CD4-positive, CD25-positive, alpha-beta regulatory T cell (primary cell): Measurements from ENCODE around the gene PPP6C. TPM values are rescaled to one million over a fixed set of nuclear protein-coding genes. Genes with fewer than 3 reads are reported as not detected.
"Not testable (repeated sequence)": the region's sequence is repeated elsewhere in the genome, so short reads cannot be mapped to it uniquely, and the experiment has no call there.

Source experiments
- ATAC-seq, 2 donors: fragments of 150-1000 bp; cut with Tn5 transposase; one replicate each; pipeline ENCODE4 v1.10.0; 2021; ENCODE audit warnings: low read depth in 2 of 2, moderate number of reproducible peaks in 2 of 2, moderate library complexity in 1 of 2
- DNase-seq, 3 donors: peaks; one replicate each; pipeline versions ENCODE4 v3.0.0 to v3.0.0-alpha.2; 2012 to 2022; ENCODE audit warnings: mixed read lengths in 1 of 3
- H3K27ac ChIP-seq: one replicate; pipeline ENCODE4 v1.7.0; 2013; ENCODE audit warnings: mild to moderate bottlenecking, low read length; ENCODE audit not compliant: insufficient read depth, poor library complexity, severe bottlenecking
- H3K27me3 ChIP-seq: one replicate; pipeline ENCODE4 v1.7.0; 2013; ENCODE audit warnings: low read length; ENCODE audit not compliant: control insufficient read depth, insufficient read depth
- H3K36me3 ChIP-seq: one replicate; pipeline ENCODE4 v1.7.0; 2013; ENCODE audit warnings: mild to moderate bottlenecking, low read length, moderate library complexity; ENCODE audit not compliant: control insufficient read depth, insufficient read depth
- H3K4me1 ChIP-seq: 2 replicates; pipeline ENCODE4 v1.7.0; 2013; ENCODE audit warnings: mild to moderate bottlenecking, low read length; ENCODE audit not compliant: insufficient read depth, control insufficient read depth, poor library complexity, severe bottlenecking
- H3K4me3 ChIP-seq: one replicate; pipeline ENCODE4 v1.7.0; 2013; ENCODE audit warnings: low read depth, mild to moderate bottlenecking, low read length, moderate library complexity
- H3K9me3 ChIP-seq, 2 experiments: 1 replicate in 1 of 2; 2 replicates in 1 of 2; pipeline ENCODE4 v1.7.0; 2013; ENCODE audit warnings: low read length in 2 of 2, mild to moderate bottlenecking in 1 of 2, moderate library complexity in 1 of 2; ENCODE audit not compliant: control insufficient read depth in 2 of 2
- H3K27ac Mint-ChIP-seq, 3 donors: one replicate each; pipeline ENCODE4 v1.8.0; 2020 to 2022; ENCODE audit warnings: mild to moderate bottlenecking in 3 of 3, mixed read lengths in 3 of 3, moderate library complexity in 2 of 3
- H3K27me3 Mint-ChIP-seq: one replicate; pipeline ENCODE4 v1.8.0; 2022; ENCODE audit warnings: mild to moderate bottlenecking, mixed read lengths
- H3K36me3 Mint-ChIP-seq: one replicate; pipeline ENCODE4 v1.8.0; 2020; ENCODE audit warnings: mixed read lengths
- H3K4me1 Mint-ChIP-seq, 4 donors: one replicate each; pipeline ENCODE4 v1.8.0; 2020 to 2022; ENCODE audit warnings: mixed read lengths in 4 of 4, mild to moderate bottlenecking in 1 of 4
- H3K4me3 Mint-ChIP-seq, 4 donors: one replicate each; pipeline ENCODE4 v1.8.0; 2020 to 2022; ENCODE audit warnings: mild to moderate bottlenecking in 4 of 4, mixed read lengths in 4 of 4, moderate library complexity in 3 of 4
- H3K9me3 Mint-ChIP-seq, 7 donors: one replicate each; pipeline ENCODE4 v1.8.0; 2020 to 2022; ENCODE audit warnings: mixed read lengths in 7 of 7, mild to moderate bottlenecking in 3 of 7, moderate library complexity in 2 of 7
- polyA plus RNA-seq, 4 donors: library from polyadenylated mRNA; unstranded; fragments of 300-500 nt; fragmentation: Illumina TruSeq; gene quantifications; one replicate each; pipeline ENCODE4 v1.2.3, GENCODE V29; 2021
- total RNA-seq: library from RNA; stranded (reverse); gene quantifications from one replicate; pipeline ENCODE4 v1.2.3, GENCODE V29; 2022

PPP6C gene
- total and polyA plus RNA-seq, 5 donors from 2014 or later, result 44.6 to 81.6 (median 62.0) TPM

DNA sequence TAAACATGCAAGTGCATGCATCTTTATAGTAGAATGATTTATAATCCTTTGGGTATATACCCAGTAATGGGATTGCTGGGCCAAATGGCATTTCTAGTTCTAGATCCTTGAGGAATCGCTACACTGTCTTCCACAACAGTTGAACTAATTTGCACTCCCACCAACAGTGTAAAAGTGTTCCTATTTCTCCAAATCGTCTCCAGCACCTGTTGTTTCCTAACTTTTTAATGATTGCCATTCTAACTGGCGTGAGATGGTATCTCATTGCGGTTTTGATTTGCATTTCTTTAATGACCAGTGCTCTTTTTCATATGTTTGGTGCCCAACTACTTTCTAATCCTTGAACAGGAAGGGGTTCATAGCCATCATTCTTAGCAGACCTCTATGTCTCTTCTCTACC, 7.8 kb downstream of the PPP6C start:
- Mint-ChIP-seq H3K36me3 (peaks cover 28% of the 10 kb centered on the region), H3K4me1 (peaks cover 39 to 82% (median 63%) of the 10 kb centered on the region in 4 donors)

DNA sequence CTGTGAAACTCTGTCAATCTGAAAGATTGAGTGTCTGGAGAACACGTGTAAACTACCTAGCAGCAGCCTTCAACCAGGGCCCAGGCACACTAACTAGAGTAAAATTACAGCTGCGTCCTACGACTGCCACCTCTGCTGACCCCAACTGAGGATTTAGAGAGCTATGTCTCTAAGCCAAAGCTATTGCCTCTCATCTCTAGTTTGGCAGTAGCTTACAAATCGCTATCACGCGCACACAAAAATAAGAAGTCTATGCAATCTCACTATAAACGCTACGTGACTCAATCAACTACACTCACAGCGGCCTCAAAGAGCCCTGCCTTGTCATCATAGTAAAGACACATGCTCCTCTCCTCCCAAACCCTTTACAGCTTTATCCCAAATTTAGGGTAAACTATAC, 8.7 kb downstream of the PPP6C start:
- Histone ChIP-seq H3K9me3 (no peaks in the 10 kb centered on the region), H3K27me3 (no peaks in the 10 kb centered on the region), H3K36me3 (peaks cover 5% of the 10 kb centered on the region), H3K27ac (no peak overlapping the region), H3K4me1 (peaks cover 4% of the 10 kb centered on the region), H3K4me3 (no peak overlapping the region)
- peaks cover 28% of the 10 kb centered on the region for H3K36me3 Mint-ChIP-seq
- no peak for ATAC-seq
- H3K4me1 Mint-ChIP-seq, result peaks cover 40 to 88% (median 66%) of the 10 kb centered on the region in 4 donors
- no peak for DNase-seq
- H3K27ac Mint-ChIP-seq, result peak overlapping the region in 1 of 3 donors; percentile 31
- peak overlapping the region in 1 of 4 donors; percentile 43 for H3K4me3 Mint-ChIP-seq
- H3K9me3 Mint-ChIP-seq, result peaks cover 0 to 4% (median 0%) of the 10 kb centered on the region in 7 donors
- no peaks in the 10 kb centered on the region for H3K27me3 Mint-ChIP-seq

More for the DNA sequence above, 7.8 kb downstream of the PPP6C start:
- H3K27ac ChIP-seq, H3K9me3 Mint-ChIP-seq, H3K9me3 ChIP-seq, H3K27me3 ChIP-seq, H3K4me3 ChIP-seq, H3K36me3 ChIP-seq, ATAC-seq, DNase-seq, H3K4me1 ChIP-seq, H3K27me3 Mint-ChIP-seq: not testable (repeated sequence)
- Mint-ChIP-seq H3K4me3 (peak overlapping the region in 2 of 4 donors; percentile 32 to 43), H3K27ac (peak overlapping the region in 2 of 3 donors; percentile 10 to 16)

DNA sequence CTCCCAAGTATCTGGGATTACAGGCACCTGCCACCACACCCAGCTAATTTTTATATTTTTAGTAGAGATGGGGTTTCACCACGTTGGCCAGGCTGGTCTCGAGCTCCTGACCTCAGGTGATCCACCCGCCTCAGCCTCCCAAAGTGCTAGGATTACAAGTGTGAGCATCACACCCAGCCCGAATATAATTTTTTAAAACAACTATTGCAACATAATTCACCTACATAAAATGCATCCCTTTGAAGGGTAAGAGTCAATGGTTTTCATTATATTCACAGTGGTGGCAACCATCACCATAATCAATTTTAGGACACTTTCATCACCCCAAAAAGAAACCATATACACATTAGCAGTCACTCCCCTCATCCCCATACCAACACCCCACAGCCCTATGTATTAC, 9.8 kb downstream of the PPP6C start:
- Mint-ChIP-seq H3K36me3 (peaks cover 25% of the 10 kb centered on the region), H3K4me1 (peaks cover 43 to 83% (median 62%) of the 10 kb centered on the region in 4 donors), H3K4me3 (peak overlapping the region in 1 of 4 donors; percentile 1)
- H3K4me3 ChIP-seq, H3K36me3 ChIP-seq, DNase-seq, H3K27ac ChIP-seq, H3K27ac Mint-ChIP-seq, H3K9me3 Mint-ChIP-seq, H3K27me3 Mint-ChIP-seq, H3K27me3 ChIP-seq, H3K4me1 ChIP-seq, H3K9me3 ChIP-seq, ATAC-seq: not testable (repeated sequence)

DNA sequence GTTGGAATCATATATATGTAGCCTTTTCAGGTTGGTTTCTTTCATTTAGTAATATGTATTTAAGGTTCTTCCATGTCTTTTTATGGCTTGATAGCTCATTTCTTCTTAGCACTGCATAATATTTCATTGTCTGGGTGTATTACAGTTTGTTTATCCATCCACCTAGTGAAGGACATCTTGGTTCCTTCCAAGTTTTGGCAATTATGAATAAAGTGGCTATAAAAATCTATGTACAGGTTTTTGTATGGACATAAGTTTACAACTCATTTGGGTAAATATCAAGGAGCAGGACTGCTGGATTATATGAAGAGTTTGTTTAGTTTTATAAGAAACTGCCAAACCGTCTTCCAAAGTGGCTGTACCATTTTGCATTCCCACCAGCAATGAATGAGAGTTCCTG, 11.7 kb downstream of the PPP6C start:
- H3K4me1 Mint-ChIP-seq, result peaks cover 40 to 81% (median 59%) of the 10 kb centered on the region in 4 donors
- no peak for DNase-seq
- peaks cover 9% of the 10 kb centered on the region for H3K4me1 ChIP-seq

DNA sequence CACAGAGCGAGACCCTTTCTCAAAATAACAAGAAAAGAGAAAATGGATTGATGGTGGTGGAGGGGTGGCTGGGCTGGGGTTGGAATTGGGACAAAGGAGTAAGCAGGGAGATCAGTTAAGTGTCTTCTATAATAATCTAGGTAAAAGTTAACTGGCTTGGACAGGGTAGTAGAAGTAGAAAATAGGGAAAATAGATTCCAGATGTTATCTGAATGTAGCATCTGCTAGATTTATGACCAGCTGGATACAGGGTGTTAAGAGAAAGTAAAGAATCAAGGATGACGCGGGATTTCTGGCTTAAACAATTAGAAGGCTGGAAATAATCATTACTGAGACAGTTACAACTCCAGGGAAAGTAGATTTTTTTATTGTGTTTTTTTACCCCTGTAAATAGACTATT, 13.0 kb downstream of the PPP6C start:
- Mint-ChIP-seq H3K27ac (peak overlapping the region in 2 of 3 donors; percentile 50 to 64), H3K4me3 (peak overlapping the region in 1 of 4 donors; percentile 31), H3K9me3 (peaks cover 0 to 4% (median 0%) of the 10 kb centered on the region in 7 donors), H3K27me3 (no peaks in the 10 kb centered on the region), H3K36me3 (peaks cover 26% of the 10 kb centered on the region), H3K4me1 (peaks cover 28 to 82% (median 55%) of the 10 kb centered on the region in 4 donors)
- H3K4me1 ChIP-seq, result peaks cover 20% of the 10 kb centered on the region
- no peaks in the 10 kb centered on the region for H3K9me3 ChIP-seq
- ATAC-seq, result no peak
- no peak overlapping the region for H3K27ac ChIP-seq
- H3K27me3 ChIP-seq, result no peaks in the 10 kb centered on the region
- no peak overlapping the region for H3K4me3 ChIP-seq
- H3K36me3 ChIP-seq, result no peaks in the 10 kb centered on the region
- DNase-seq, result no peak

More for the DNA sequence above, 11.7 kb downstream of the PPP6C start:
- Mint-ChIP-seq H3K36me3 (peaks cover 21% of the 10 kb centered on the region), H3K27me3 (no peaks in the 10 kb centered on the region), H3K27ac (peak overlapping the region; percentile 8 to 37 (median 10)), H3K4me3 (peak overlapping the region in 1 of 4 donors; percentile 15), H3K9me3 (peaks cover 0 to 4% (median 0%) of the 10 kb centered on the region in 7 donors)
- Histone ChIP-seq H3K27ac (no peak overlapping the region), H3K4me3 (no peak overlapping the region), H3K9me3 (no peaks in the 10 kb centered on the region), H3K27me3 (no peaks in the 10 kb centered on the region), H3K36me3 (no peaks in the 10 kb centered on the region)
- ATAC-seq, result no peak

DNA sequence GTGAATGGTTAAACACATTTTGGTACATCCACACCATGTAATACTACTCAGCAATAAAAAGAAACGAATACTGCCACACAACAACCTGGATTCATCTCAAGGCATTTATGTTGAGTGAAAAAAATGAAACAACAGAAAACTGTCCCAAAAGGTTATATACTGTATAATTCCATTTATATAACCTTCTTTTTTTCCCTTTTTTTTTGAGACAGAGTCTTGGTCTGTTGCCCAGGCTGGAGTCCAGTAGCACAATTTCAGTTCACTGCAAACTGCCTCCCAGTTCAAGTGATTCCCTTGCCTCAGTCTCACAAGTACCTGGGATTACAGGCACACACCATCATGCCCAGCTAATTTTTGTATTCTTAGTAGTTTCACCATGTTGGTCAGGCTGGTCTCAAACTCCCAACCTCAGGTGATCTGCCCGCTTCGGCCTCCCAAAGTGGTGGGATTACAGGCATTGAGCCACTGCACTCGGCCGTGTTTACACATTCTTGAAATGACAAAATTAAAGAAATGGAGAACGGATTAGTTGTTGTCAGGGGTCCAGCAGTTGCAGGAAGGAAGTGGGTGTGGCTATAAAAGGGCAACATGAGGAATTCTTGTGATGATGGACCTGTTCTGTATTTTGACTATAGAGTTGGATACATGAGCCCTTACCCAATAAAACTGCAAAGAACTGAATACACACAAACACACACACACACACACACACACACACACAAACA, 17.4 kb downstream of the PPP6C start:
- Histone ChIP-seq H3K4me1 (peaks cover 20% of the 10 kb centered on the region), H3K9me3 (no peaks in the 10 kb centered on the region), H3K27me3 (no peaks in the 10 kb centered on the region), H3K36me3 (peaks cover 26% of the 10 kb centered on the region), H3K4me3 (no peak overlapping the region), H3K27ac (no peak overlapping the region)
- DNase-seq, result no peak
- peak overlapping the region in 2 of 3 donors; percentile 79 to 88 for H3K27ac Mint-ChIP-seq
- no peaks in the 10 kb centered on the region for H3K9me3 Mint-ChIP-seq
- peaks cover 11 to 60% (median 39%) of the 10 kb centered on the region in 4 donors for H3K4me1 Mint-ChIP-seq
- ATAC-seq, result no peak
- peaks cover 28% of the 10 kb centered on the region for H3K36me3 Mint-ChIP-seq
- no peaks in the 10 kb centered on the region for H3K27me3 Mint-ChIP-seq
- H3K4me3 Mint-ChIP-seq, result no peak overlapping the region

DNA sequence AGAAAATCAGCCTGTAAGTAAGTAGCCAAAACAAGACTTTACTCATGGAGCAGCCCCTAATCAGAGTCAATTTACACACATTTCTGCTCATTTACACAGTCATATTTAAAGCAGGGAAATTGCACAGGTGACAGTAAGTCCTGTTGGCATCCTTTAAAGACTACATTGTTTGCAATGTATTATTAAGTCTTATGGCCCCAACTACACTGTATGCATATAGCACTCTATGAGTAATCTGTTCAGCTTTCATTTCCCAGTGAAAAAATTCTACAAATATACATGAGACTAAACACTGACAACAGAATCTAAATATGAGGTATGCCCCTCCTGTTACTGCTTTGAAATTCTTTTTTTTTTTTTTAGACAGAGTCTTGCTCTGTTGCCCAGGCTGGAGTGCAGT, 19.7 kb downstream of the PPP6C start:
- no peak overlapping the region for H3K4me3 Mint-ChIP-seq
- ATAC-seq (no peak), DNase-seq (no peak)
- H3K27me3 ChIP-seq, result no peaks in the 10 kb centered on the region
- H3K36me3 ChIP-seq, result peaks cover 26% of the 10 kb centered on the region
- H3K27me3 Mint-ChIP-seq, result no peaks in the 10 kb centered on the region
- H3K4me3 ChIP-seq, result no peak overlapping the region
- peaks cover 31% of the 10 kb centered on the region for H3K36me3 Mint-ChIP-seq
- no peaks in the 10 kb centered on the region for H3K9me3 Mint-ChIP-seq
- no peak overlapping the region for H3K27ac ChIP-seq
- H3K9me3 ChIP-seq, result no peaks in the 10 kb centered on the region
- peak overlapping the region in 1 of 3 donors; percentile 67 for H3K27ac Mint-ChIP-seq
- H3K4me1 Mint-ChIP-seq, result peaks cover 0 to 54% (median 32%) of the 10 kb centered on the region in 4 donors
- peaks cover 20% of the 10 kb centered on the region for H3K4me1 ChIP-seq

DNA sequence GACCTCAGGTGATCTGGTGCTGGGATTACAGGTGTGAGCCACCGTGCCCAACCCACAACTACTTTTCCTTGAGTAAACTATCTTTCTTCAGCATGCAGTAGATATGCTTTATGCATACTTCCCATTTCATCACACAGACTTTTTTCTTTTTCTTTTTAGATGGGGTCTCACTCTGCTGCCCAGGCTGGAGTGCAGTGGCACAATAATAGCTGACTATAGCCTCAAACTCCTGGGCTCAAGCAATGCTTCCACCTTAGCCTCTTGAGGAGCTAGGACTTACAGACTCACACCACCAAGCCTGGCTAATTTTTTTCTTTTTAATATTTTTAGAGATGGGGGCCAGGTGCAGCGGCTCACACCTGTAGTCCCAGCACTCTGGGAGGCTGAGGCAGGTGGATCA, 22.8 kb downstream of the PPP6C start:
- Mint-ChIP-seq H3K36me3 (peaks cover 30% of the 10 kb centered on the region), H3K4me3 (no peak overlapping the region), H3K4me1 (peaks cover 0 to 32% (median 20%) of the 10 kb centered on the region in 4 donors), H3K9me3 (no peaks in the 10 kb centered on the region), H3K27me3 (no peaks in the 10 kb centered on the region), H3K27ac (peak overlapping the region in 1 of 3 donors; percentile 36)
- DNase-seq (no peak), ATAC-seq (no peak)
- Histone ChIP-seq H3K36me3 (peaks cover 26% of the 10 kb centered on the region), H3K27ac (no peak overlapping the region), H3K9me3 (no peaks in the 10 kb centered on the region), H3K4me3 (no peak overlapping the region), H3K27me3 (no peaks in the 10 kb centered on the region), H3K4me1 (peaks cover under 1% of the 10 kb centered on the region)
